ENCODE measurements around the gene S100PBP.

The S100PBP gene

GRCh38 chr1:32817159-32817814 is at the start of gene S100PBP, which contains the start of gene YARS1:
Gene S100PBP, plus strand, starts transcription at chr1:32817653. Its CDS starts 8,447 bp downstream, at chr1:32826100.
Gene YARS1, minus strand, starts transcription at chr1:32817358. Its CDS starts 114 bp downstream, at chr1:32817244.
- DNase-seq, result peak; percentile 97

DNA sequence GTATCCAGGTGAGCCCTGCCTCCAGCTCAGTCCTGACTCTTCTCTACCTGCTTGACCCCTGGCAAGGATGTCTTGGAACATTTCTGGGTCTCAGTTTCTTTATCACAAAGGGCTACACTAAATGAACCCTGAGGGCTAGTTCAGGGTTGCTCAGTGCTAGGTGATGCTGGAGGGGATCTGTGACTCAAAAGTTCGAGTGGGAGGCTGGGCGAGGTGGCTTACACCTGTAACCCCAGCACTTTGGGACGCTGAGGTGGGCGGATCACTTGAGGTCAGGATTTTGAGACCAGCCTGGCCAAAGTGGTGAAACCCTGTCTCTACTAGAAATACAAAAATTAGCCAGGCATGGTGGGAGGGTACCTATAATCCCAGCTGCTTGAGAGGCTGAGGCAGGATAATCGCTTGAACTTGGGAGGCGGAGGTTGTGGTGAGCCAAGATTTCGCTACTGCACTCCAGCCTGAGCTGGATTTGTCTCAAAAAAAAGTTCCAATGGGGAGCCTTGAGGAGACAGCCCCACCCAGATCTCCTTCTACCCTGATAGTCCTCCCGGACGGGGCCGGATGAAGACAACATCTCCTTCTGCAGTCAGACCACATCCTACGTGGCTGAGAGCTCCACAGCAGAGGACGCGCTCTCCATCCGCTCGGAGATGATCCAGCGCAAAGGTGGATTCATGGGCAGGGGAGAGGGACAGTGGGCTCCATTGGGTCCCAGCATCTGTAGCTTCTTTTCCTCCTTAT is 49.2 kb upstream of the S100PBP start:
- no peak for DNase-seq

- no peak for DNase-seq
Observed at GRCh38 chr1:32769524-32770220, 47.8 kb upstream of the S100PBP start.

- no peak for DNase-seq
Observed at GRCh38 chr1:32770221-32770731, 47.2 kb upstream of the S100PBP start.

DNA sequence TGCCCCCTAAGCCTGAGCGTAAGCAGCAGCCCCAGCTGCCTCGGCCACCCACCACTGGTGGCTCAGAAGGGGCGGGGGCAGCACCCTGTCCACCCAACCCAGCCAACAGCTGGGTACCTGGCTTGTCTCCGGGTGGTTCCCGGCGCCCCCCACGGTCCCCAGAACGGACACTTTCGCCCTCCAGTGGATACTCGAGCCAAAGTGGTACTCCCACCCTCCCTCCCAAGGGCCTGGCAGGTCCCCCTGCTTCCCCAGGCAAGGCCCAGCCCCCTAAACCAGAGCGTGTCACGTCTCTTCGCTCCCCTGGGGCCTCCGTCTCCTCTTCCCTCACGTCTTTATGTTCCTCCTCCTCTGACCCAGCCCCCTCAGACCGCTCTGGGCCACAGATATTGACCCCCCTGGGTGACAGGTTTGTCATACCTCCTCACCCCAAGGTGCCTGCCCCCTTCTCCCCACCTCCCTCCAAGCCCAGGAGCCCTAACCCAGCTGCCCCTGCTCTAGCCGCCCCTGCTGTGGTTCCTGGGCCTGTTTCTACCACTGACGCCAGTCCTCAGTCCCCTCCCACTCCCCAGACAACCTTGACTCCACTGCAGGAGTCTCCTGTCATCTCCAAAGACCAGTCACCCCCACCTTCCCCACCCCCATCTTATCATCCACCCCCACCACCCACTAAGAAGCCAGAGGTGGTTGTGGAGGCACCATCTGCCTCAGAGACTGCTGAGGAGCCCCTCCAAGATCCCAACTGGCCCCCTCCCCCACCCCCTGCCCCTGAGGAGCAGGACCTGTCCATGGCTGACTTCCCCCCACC is 46.5 kb upstream of the S100PBP start:
- no peak for DNase-seq

- no peak for DNase-seq
Observed at GRCh38 chr1:32771561-32772280, 45.7 kb upstream of the S100PBP start.

DNA sequence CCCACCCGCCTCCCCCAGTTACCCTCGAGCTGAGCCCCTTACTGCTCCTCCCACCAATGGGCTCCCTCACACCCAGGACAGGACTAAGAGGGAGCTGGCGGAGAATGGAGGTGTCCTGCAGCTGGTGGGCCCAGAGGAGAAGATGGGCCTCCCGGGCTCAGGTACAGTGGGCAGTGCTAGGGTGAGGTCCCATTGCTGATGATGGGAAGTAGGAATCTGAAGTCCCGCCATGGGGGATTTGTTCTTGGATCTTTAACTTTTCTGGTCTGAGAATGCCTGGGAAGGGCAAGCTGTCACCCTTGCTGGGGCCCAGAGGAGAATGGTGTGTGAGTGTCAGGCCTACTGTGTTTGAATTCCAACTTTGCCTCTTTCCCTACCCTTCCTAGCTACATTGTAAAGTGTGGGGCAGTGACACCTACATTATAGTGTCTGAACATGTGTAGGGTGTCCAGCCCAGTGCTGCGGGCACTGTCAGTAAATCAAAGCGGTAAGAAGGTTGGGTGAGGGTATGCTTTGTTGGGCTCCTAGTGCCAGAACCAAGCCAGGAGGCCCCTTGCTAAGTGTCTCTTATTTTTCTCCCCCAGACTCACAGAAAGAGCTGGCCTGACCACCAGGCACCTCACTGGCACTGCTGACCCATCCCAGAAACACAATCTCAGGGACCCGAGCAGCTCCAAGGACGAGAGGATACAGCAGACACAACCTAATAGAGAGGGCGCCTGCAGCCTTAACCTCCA is 45.0 kb upstream of the S100PBP start:
- DNase-seq, result no peak

GRCh38 chr1:32773018-32773763 is 44.3 kb upstream of the S100PBP start:
- peak; percentile 29 for DNase-seq

DNA sequence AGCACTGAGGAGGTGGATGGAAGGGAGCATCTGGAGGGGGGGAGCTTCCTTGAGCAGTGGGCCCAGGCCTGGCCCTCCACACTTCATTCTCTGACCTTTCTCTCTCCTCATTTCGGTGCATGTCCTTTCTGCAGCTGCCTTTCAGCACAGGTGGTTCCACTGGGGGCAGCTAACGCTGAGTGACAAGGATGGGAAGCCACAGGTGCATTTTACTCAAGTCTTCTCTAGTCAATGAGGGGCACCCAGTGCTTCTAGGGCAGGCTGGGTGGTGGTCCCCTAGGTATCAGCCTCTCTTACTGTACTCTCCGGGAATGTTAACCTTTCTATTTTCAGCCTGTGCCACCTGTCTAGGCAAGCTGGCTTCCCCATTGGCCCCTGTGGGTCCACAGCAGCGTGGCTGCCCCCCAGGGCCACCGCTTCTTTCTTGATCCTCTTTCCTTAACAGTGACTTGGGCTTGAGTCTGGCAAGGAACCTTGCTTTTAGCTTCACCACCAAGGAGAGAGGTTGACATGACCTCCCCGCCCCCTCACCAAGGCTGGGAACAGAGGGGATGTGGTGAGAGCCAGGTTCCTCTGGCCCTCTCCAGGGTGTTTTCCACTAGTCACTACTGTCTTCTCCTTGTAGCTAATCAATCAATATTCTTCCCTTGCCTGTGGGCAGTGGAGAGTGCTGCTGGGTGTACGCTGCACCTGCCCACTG is 43.5 kb upstream of the S100PBP start:
- no peak for DNase-seq

- no peak for DNase-seq
Observed at GRCh38 chr1:32774464-32774808, 43.0 kb upstream of the S100PBP start.

DNA sequence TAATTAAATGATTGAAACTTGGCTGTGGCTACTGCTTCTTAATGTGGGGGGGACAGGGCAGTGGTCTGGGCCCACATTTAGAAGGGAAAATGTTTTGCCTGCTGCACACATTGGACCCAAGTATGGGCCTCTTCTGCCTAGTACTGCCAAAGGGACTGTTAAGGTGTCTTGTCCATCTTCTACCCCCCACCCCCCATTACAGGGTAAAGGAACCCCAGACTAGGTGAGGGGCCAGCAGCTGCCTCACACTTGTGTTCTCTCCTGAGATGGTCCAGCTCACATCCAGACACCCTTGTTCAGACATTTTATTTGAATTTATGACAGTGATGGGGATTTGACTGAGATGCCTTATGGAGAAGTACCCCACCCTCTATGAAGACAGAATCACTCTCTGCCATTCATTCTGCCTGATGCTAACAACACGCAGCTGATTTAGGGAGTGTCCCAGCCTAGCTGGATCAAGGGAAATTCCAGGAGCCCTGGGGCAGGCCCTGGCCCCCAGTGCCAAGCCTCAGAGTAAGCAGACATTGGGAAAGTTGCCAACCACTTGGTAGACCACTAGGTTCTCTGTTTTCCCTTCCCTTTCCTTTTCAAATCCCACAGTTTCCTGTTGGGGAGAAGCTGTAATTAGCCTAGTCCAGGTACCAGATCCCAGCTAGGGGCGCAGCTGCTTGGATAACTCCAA is 42.4 kb upstream of the S100PBP start:
- DNase-seq, result no peak

DNA sequence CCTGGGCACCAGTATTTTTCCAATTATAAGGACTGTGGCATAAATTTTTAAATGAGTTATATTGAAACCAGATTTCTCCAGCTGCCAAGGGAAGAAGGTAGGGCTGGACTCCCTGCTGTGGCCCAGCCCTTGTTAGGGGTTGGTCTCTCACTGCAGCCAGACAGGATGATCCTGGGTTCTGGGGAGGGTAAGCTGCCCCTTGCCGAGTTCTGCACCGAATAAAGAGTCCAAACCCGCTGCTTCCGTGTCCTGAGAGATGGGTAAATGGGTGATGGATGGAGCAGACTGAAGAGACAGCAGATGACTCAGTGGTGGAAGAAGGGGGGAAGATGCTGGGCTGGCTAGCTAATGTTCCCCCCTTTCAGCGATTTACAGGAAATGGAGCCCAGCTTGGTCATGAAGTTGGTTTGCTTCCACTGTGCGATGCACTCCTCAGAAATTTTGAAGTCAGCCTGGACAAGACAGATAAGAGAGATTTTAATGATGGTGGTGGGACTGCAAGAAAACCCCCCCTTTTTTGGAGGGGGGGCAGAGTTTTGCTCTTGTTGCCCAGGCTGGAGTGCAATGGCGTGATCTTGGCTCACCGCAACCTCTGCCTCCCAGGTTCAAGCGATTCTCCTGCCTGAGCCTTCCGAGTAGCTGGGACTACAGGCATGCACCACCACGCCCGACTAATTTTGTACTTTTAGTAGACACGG is 41.7 kb upstream of the S100PBP start:
- DNase-seq, result no peak

DNA sequence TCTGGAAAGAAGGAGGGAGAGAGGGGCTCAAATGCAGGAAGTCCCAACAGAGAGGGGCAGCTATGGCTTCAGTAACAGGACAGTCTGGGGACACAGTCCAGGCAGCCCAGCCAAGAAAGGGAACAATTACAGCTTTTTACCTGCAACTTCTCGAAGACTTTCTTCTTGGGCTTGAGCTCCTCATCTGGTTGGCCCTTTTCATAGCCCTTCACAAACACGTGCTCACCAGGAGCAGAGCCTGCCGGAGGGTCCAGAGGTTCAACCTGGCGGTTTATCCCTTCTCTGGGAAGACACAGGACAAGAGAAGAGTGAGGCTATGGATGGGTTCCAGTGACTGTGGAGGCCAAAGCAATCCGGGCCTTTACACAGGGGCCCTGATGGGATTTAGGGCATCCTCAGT is 38.2 kb upstream of the S100PBP start:
- no peak for DNase-seq

- DNase-seq, result no peak
Observed at GRCh38 chr1:32780005-32780404, 37.4 kb upstream of the S100PBP start.

GRCh38 chr1:32780628-32781234 is 36.7 kb upstream of the S100PBP start:
- DNase-seq, result no peak

GRCh38 chr1:32782086-32782485 is 35.4 kb upstream of the S100PBP start:
- no peak for DNase-seq

DNA sequence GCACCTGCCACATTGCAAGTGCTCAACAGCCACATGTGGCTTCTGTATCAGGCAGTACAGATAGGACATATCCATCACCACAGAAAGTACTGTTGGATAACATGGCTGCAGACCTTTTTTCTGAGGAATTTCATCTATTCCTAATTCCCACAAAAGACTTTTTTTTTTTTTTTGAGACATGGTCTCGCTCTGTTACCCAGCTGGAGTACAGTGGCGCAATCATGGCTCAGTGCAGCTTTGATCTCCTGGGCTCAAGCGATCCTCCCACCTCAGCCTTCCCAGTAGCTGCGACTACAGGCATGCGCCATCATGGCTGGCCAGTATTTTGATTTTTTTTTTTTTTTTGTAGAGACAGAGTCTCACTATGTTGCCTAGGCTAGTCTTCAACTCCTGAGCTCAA is 33.6 kb upstream of the S100PBP start:
- DNase-seq, result no peak

DNA sequence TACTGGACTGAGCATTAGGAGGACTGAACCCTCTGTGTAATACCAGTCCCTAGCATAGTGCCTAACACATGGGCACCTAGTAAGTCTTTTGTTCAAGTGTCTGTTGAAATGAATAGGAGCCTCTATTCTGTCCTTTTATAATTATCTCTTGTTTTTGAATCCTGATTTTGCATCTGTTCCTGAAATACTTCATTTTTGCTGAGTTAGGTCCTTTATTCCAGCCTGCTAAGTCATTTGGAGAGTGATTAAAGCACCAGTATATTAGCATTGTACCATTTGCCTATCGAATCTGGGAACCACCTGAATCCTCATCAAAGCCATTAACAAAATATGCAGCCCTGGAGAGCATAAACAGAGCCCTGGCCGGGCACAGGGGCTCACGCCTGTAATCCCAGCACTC is 32.6 kb upstream of the S100PBP start:
- no peak for DNase-seq
